H1 (cell line): ENCODE results near the gene KMT2E. TPM values are rescaled to one million over a fixed set of nuclear protein-coding genes. Genes with fewer than 3 reads are reported as not detected.

ENCODE experiments used
- BRCA1 ChIP-seq: IDR thresholded peaks from 2 replicates; pipeline ENCODE4 v1.6.1; 2012; ENCODE audit warnings: low read depth, low read length, improper control_type of control experiment
- CHD2 ChIP-seq: IDR thresholded peaks from 2 replicates; pipeline ENCODE4 v1.6.1; 2012; ENCODE audit warnings: low read length, improper control_type of control experiment
- E2F6 ChIP-seq: IDR thresholded peaks from 2 replicates; pipeline ENCODE4 v1.6.1; 2012; ENCODE audit warnings: inconsistent platforms
- GABPA ChIP-seq: IDR thresholded peaks from 2 replicates; pipeline ENCODE4 v1.6.1; 2011; ENCODE audit warnings: mild to moderate bottlenecking, low read length, moderate library complexity, borderline replicate concordance; ENCODE audit not compliant: insufficient read depth
- JUND ChIP-seq: IDR thresholded peaks from 2 replicates; pipeline ENCODE4 v1.6.1; 2011; ENCODE audit warnings: mild to moderate bottlenecking, improper control_type of control experiment, low read length
- KDM5A ChIP-seq: fragments of 200-600 bp; IDR thresholded peaks from 2 replicates; pipeline ENCODE4 v1.7.1; 2012; ENCODE audit warnings: mild to moderate bottlenecking, low read length, inconsistent platforms, mixed read lengths
- MAFK ChIP-seq: IDR thresholded peaks from 2 replicates; pipeline ENCODE4 v1.6.1; 2012; ENCODE audit warnings: low read depth, mild to moderate bottlenecking, improper control_type of control experiment, low read length
- NANOG ChIP-seq: IDR thresholded peaks from 2 replicates; pipeline ENCODE4 v1.6.1; 2011; ENCODE audit warnings: low read length, low read depth, mild to moderate bottlenecking, inconsistent platforms; ENCODE audit not compliant: insufficient read depth, poor library complexity, severe bottlenecking
- PHF8 ChIP-seq: fragments of 200-600 bp; sonication (generic); conservative IDR thresholded peaks from 2 replicates; pipeline ENCODE4 v1.7.1; 2012; ENCODE audit warnings: low read depth, mild to moderate bottlenecking, inconsistent platforms, low read length, moderate library complexity
- POLR2A ChIP-seq, 2 experiments: IDR thresholded peaks; 1 replicate in 1 of 2; 2 replicates in 1 of 2; pipeline ENCODE4 v1.6.1; 2011; ENCODE audit warnings: low read depth in 2 of 2, low read length in 2 of 2, mild to moderate bottlenecking in 2 of 2; ENCODE audit errors: control extremely low read depth in 1 of 2
- POLR2AphosphoS5 ChIP-seq: IDR thresholded peaks from 2 replicates; pipeline ENCODE4 v1.6.1; 2011; ENCODE audit warnings: low read depth, low read length
- RNF2 ChIP-seq: fragments of 200-900, 300-1000 bp; sonication (generic); IDR thresholded peaks from 2 replicates; pipeline ENCODE4 v1.7.1; 2016; ENCODE audit warnings: borderline replicate concordance, low read depth, mild to moderate bottlenecking, antibody characterized with exemption, low read length; ENCODE audit not compliant: poor library complexity, severe bottlenecking; ENCODE audit errors: missing control alignments
- SIX5 ChIP-seq: IDR thresholded peaks from 2 replicates; pipeline ENCODE4 v1.6.1; 2011; ENCODE audit warnings: mild to moderate bottlenecking, low read depth, low read length
- SP1 ChIP-seq: IDR thresholded peaks from 2 replicates; pipeline ENCODE4 v1.6.1; 2011; ENCODE audit warnings: low read depth, low read length
- TAF1 ChIP-seq: IDR thresholded peaks from 2 replicates; pipeline ENCODE4 v1.6.1; 2011; ENCODE audit warnings: mild to moderate bottlenecking, low read depth, low read length
- TBP ChIP-seq: IDR thresholded peaks from 2 replicates; pipeline ENCODE4 v1.6.1; 2011; ENCODE audit warnings: low read depth, low read length, improper control_type of control experiment
- TEAD4 ChIP-seq: IDR thresholded peaks from 2 replicates; pipeline ENCODE4 v1.6.1; 2012; ENCODE audit warnings: low read depth, low read length, inconsistent platforms, mixed read lengths
- YY1 ChIP-seq: IDR thresholded peaks from 2 replicates; pipeline ENCODE4 v1.6.1; 2011; ENCODE audit warnings: low read depth, mild to moderate bottlenecking, low read length
- polyA plus RNA-seq, 7 experiments: library from polyadenylated mRNA; depleted of rRNA in 3 of 7; stranded (reverse) in 5 of 7; unstranded in 2 of 7; fragments of >200 nt in 5 of 7; fragments of 200-250 nt in 2 of 7; gene quantifications; 1 replicate in 5 of 7; 2 replicates in 1 of 7; 4 replicates in 1 of 7; pipeline versions ENCODE4 v1.2.1 to v1.2.3, GENCODE V29; 2011 to 2013; ENCODE audit warnings: missing spikeins in 2 of 7, mixed read lengths in 2 of 7
- total RNA-seq: library from RNA; stranded (reverse); fragmentation: NEBNext Ultra II Directional; extraction: Animal tissue kit (Norgen Biotek cat#: 25700); gene quantifications from 2 replicates; pipeline ENCODE4 v1.2.1, GENCODE V29; 2021
- TF ChIP-seq, protein P1 (sequence below): IDR thresholded peaks from 2 replicates; pipeline ENCODE4 v1.6.1; 2012; ENCODE audit warnings: low read length, inconsistent platforms

Gene KMT2E
- total and polyA plus RNA-seq, 2 of the 8 experiments (the other 6 are each of a cell fraction or from before 2014, with no cell fraction given), result 10.9 to 45.0 TPM

DNA sequence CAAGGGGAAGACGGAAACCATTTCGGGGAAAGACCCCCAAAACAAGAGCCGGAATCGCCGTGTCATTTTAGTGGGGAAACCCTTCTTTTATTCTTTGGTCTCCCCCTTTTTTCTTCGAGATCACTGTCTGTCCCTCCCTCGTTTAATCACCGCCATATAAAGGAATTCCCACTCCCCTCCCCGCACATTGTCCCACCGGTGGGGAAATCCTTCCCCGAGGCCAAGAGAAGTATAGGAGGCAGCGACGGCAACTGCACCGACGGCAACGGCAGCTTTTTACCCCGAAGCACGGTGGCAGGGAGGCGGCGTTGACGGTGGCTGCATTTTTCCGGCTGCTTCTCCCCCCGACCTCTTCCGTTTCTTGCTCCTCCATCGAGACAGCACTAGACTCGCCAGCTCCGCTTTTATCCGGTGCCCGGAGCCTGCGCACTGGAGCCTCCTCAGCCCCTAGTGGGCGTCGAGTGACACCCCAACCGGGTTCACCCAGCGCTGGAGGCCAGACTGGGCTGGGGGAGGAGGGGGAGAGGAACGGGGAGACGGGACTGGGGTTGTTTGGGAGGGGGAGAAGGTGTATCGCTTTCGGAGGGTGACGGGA, 687 bp upstream of the KMT2E start (continued):
- TF ChIP-seq E2F6 (no peak), GABPA (no peak), BRCA1 (no peak), TBP (peak; percentile 94), KDM5A (no peak), YY1 (no peak), POLR2AphosphoS5 (peak; percentile 87), NANOG (peak; percentile 25), POLR2A (IDR thresholded peaks at IDR 0.05; ENCODE audit: control extremely low read depth in 1 of 2, low read depth in 2 of 2, low read length in 2 of 2) (peak in 1 of 2 experiments; percentile 92; a peak in 2 of 3 replicates), MAFK (no peak), SP1 (0 out of 2 replicates have a peak, but pooled peaks have one; percentile 51), TEAD4 (no peak), CHD2 (no peak), TAF1 (peak; percentile 85), SIX5 (no peak), JUND (no peak), PHF8 (peak; percentile 38), RNF2 (no peak)
- TF ChIP-seq, protein P1, sequence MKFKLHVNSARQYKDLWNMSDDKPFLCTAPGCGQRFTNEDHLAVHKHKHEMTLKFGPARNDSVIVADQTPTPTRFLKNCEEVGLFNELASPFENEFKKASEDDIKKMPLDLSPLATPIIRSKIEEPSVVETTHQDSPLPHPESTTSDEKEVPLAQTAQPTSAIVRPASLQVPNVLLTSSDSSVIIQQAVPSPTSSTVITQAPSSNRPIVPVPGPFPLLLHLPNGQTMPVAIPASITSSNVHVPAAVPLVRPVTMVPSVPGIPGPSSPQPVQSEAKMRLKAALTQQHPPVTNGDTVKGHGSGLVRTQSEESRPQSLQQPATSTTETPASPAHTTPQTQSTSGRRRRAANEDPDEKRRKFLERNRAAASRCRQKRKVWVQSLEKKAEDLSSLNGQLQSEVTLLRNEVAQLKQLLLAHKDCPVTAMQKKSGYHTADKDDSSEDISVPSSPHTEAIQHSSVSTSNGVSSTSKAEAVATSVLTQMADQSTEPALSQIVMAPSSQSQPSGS, result peak; percentile 82; the same call in 1 of the 2 replicates
- TF ChIP-seq, all 59 proteins: peak for 19
